GM12878 (cell line): Measurements from ENCODE around the gene SLC49A4. TPM values are rescaled to one million over a fixed set of nuclear protein-coding genes. Genes with fewer than 3 reads are reported as not detected.

ENCODE experiments used
- ATAC-seq: fragments of 200-7000 bp; cut with Tn5 transposase; 3 replicates; pipeline ENCODE4 v1.9.1; 2020; ENCODE audit warnings: mild to moderate bottlenecking, moderate library complexity
- BruUV-seq: library from RNA; stranded (reverse); fragments of 400-500 nt; replicated peaks from 2 replicates; lab custom pipeline; 2021; lab: Mats Ljungman, UMichigan
- CTCF ChIA-PET: fragments of 300-600 bp; sonication (Branson Sonifier 250); formaldehyde crosslinking; extraction: SDS; loops from one replicate; lab custom pipeline; 2021; ENCODE audit warnings: inconsistent platforms; lab: Yijun Ruan, JAX
- POLR2A ChIA-PET: fragments of 350-600 bp; formaldehyde crosslinking; extraction: SDS; loops from one replicate; lab custom pipeline; 2021; ENCODE audit warnings: inconsistent platforms; lab: Charles Lee
- RAD21 ChIA-PET: fragments of 300-600 bp; sonication (Branson Sonifier 250); formaldehyde crosslinking; loops from one replicate; lab custom pipeline; 2023; ENCODE audit warnings: antibody characterized with exemption; ENCODE audit not compliant: unreplicated experiment; lab: Charles Lee
- SMC1A ChIA-PET: fragments of 300-600 bp; sonication (Branson Sonifier 250); formaldehyde crosslinking; loops from one replicate; lab custom pipeline; 2023; ENCODE audit not compliant: unreplicated experiment, uncharacterized antibody; lab: Charles Lee
- DNase-seq: peaks from one replicate; pipeline ENCODE4 v3.0.0-alpha.2; 2011; ENCODE audit warnings: low read depth, low spot score
- FAIRE-seq: peaks from 3 replicates; lab custom pipeline; 2011; peaks lifted over from hg19 to GRCh38; lab: Jason Lieb, UNC
- H2AFZ ChIP-seq: 2 replicates; pipeline ENCODE4 v1.6.0; 2011; ENCODE audit warnings: low read depth, low read length, control low read depth; ENCODE audit not compliant: control insufficient read depth
- H3K27ac ChIP-seq: 2 replicates; pipeline ENCODE4 v1.5.1; 2011; ENCODE audit warnings: control low read depth; ENCODE audit not compliant: control insufficient read depth, insufficient read depth
- H3K27me3 ChIP-seq, 2 experiments: replicated peaks in 1 of 2; 2 replicates each; pipeline versions ENCODE4 v1.6.0 to v1.6.1; 2011; ENCODE audit warnings: low read length in 1 of 2; ENCODE audit not compliant: control insufficient read depth in 2 of 2, insufficient read depth in 2 of 2
- H3K36me3 ChIP-seq, 2 experiments: 2 replicates each; pipeline ENCODE4 v1.5.1; 2011; ENCODE audit warnings: low read length in 1 of 2; ENCODE audit not compliant: control insufficient read depth in 2 of 2, insufficient read depth in 2 of 2
- H3K4me1 ChIP-seq: 2 replicates; pipeline ENCODE4 v1.6.1; 2011; ENCODE audit warnings: mild to moderate bottlenecking, low read length, moderate library complexity, mixed read lengths; ENCODE audit not compliant: control insufficient read depth, insufficient read depth
- H3K4me2 ChIP-seq: 2 replicates; pipeline ENCODE4 v1.6.0; 2011; ENCODE audit warnings: control low read depth; ENCODE audit not compliant: control insufficient read depth, insufficient read depth
- H3K4me3 ChIP-seq: fragments of 200-600 bp; sonication (generic); 2 replicates; pipeline ENCODE4 v1.5.1; 2016
- H3K79me2 ChIP-seq: 2 replicates; pipeline ENCODE4 v1.6.0; 2011; ENCODE audit warnings: low read length; ENCODE audit not compliant: control insufficient read depth, insufficient read depth
- H3K9ac ChIP-seq: 2 replicates; pipeline ENCODE4 v1.8.0; 2011; ENCODE audit warnings: low read length, control low read depth, mixed read lengths; ENCODE audit not compliant: control insufficient read depth, insufficient read depth
- H3K9me3 ChIP-seq: replicated peaks from 3 replicates; pipeline ENCODE4 v1.5.1; 2011; ENCODE audit warnings: mild to moderate bottlenecking, low read length; ENCODE audit not compliant: control insufficient read depth, insufficient read depth
- H4K20me1 ChIP-seq: 2 replicates; pipeline ENCODE4 v1.6.0; 2011; ENCODE audit not compliant: control insufficient read depth, insufficient read depth
- ZBTB33 ChIP-seq: fragments of 450-650 bp; IDR thresholded peaks from 2 replicates; pipeline ENCODE4 v1.6.1; 2017; ENCODE audit warnings: mild to moderate bottlenecking
- ZBTB40 ChIP-seq: fragments of 450-650 bp; IDR thresholded peaks from 2 replicates; pipeline ENCODE4 v1.6.1; 2016; ENCODE audit warnings: mild to moderate bottlenecking, moderate library complexity, borderline replicate concordance
- WGBS: methylation state at CpG from one replicate; pipeline ENCODE4 v1.1.6; 2016; ENCODE audit warnings: low lambda C conversion rate; ENCODE audit not compliant: insufficient replicate concordance, insufficient coverage; ENCODE audit errors: missing lambda C conversion rate; 5-methylcytosine and 5-hydroxymethylcytosine counted together
- in situ Hi-C: fragments of 300-500 bp; cut with MboI; formaldehyde crosslinking; loops from 9 replicates; pipeline ENCODE4 v1.14.3; 2018; ENCODE audit warnings: mixed read lengths
- intact Hi-C: fragments of 100-400 bp; cut with micrococcal nuclease; formaldehyde crosslinking; loops from one replicate; pipeline ENCODE4 v1.14.2; 2022; ENCODE audit not compliant: unreplicated experiment
- polyA plus RNA-seq, 11 experiments: library from polyadenylated mRNA; depleted of rRNA in 4 of 11; unstranded in 6 of 11; stranded (reverse) in 5 of 11; fragments of >200 nt; fragmentation: Nextera tagmentation in 4 of 11; fragmentation: Illumina TruSeq in 1 of 11; extraction: Ambion mirVana in 4 of 11; extraction: Trizol in 1 of 11; gene quantifications; 1 replicate in 1 of 11; 2 replicates in 10 of 11; pipeline versions ENCODE4 v1.2.1 to v1.2.3, GENCODE V29; 2011 to 2016; ENCODE audit warnings: inconsistent platforms in 2 of 11, missing spikeins in 2 of 11, low read depth in 1 of 11
- total RNA-seq, 4 experiments: library from RNA; depleted of rRNA in 3 of 4; stranded (reverse); fragments of >200 nt in 3 of 4; fragmentation: Illumina TruSeq in 1 of 4; extraction: Trizol in 1 of 4; gene quantifications; 2 replicates each; pipeline versions ENCODE4 v1.2.1 to v1.2.3, GENCODE V29; 2013 to 2021

Gene SLC49A4
- total and polyA plus RNA-seq, 10 of the 15 experiments (the other 5 are each of a cell fraction or from before 2014, with no cell fraction given) = 0.48 to 2.2 (median 1.4) TPM

GRCh38 chr3:122748347-122748746 lies 46.5 kb upstream of the SLC49A4 start:
- in situ Hi-C loops = no loop called here
- no peak for DNase-seq
- intact Hi-C loops = no loop called here
- H3K9ac ChIP-seq = no peak overlapping the region
- no peaks in the 10 kb centered on the region for H3K9me3 ChIP-seq
- ATAC-seq = no peak
- 100% methylated on average over 1 of the region's 1 CpG for WGBS
- BruUV-seq = no TSS peak
- no peak overlapping the region for H3K4me2 ChIP-seq
- TF ChIP-seq ZBTB33 (no peak), ZBTB40 (peak; percentile 64)
- H4K20me1 ChIP-seq = no peaks in the 10 kb centered on the region
- SMC1A ChIA-PET = no interaction called here
- RAD21 ChIA-PET = no interaction called here
- H2AFZ ChIP-seq = no peak overlapping the region
- H3K27me3 ChIP-seq = no peaks in the 10 kb centered on the region
- POLR2A ChIA-PET = no interaction called here
- CTCF ChIA-PET = no interaction called here
- H3K4me3 ChIP-seq = no peak overlapping the region
- H3K4me1 ChIP-seq = no peaks in the 10 kb centered on the region
- FAIRE-seq = peak; percentile 56
- H3K79me2 ChIP-seq = no peaks in the 10 kb centered on the region
- H3K36me3 ChIP-seq = no peaks in the 10 kb centered on the region
- H3K27ac ChIP-seq = no peak overlapping the region
